Breast epithelium (tissue), 4 donors: ENCODE results near the gene MICALL2. TPM values are rescaled to one million over a fixed set of nuclear protein-coding genes. Genes with fewer than 3 reads are reported as not detected.
"Not testable (repeated sequence)": the region's sequence is repeated elsewhere in the genome, so short reads cannot be mapped to it uniquely, and the experiment has no call there.

Experiments
- DNase-seq, 2 donors: peaks; one replicate each; pipeline ENCODE4 v3.0.0-alpha.2; 2019; ENCODE audit warnings: low spot score in 2 of 2
- H3K27ac ChIP-seq, 2 donors: fragments of 200-600 bp; sonication (generic) in 1 of 2; one replicate each; pipeline ENCODE4 v1.5.1; 2016 to 2019; ENCODE audit warnings: mild to moderate bottlenecking in 1 of 2
- H3K27me3 ChIP-seq, 2 donors: fragments of 200-600 bp; sonication (generic) in 1 of 2; one replicate each; pipeline versions ENCODE4 v1.5.1 to v1.6.0; 2017 to 2019; ENCODE audit warnings: control low read depth in 1 of 2, mild to moderate bottlenecking in 1 of 2
- H3K36me3 ChIP-seq: fragments of 200-600 bp; one replicate; pipeline ENCODE4 v1.5.1; 2019
- H3K4me1 ChIP-seq, 2 donors: fragments of 200-600 bp; sonication (generic); one replicate each; pipeline ENCODE4 v1.5.1; 2016 to 2019; ENCODE audit warnings: control low read depth in 1 of 2
- H3K4me3 ChIP-seq, 3 donors: fragments of 200-600 bp; sonication (generic); 1 replicate in 2 of 3; 2 replicates in 1 of 3; pipeline ENCODE4 v1.5.1; 2016 to 2019; ENCODE audit warnings: mild to moderate bottlenecking in 3 of 3, moderate library complexity in 2 of 3
- H3K9me3 ChIP-seq, 2 donors: fragments of 200-600 bp; sonication (generic) in 1 of 2; one replicate each; pipeline ENCODE4 v1.5.1; 2016 to 2019; ENCODE audit warnings: control low read depth in 1 of 2
- CTCF ChIP-seq, 3 donors: fragments of 450-650 bp; IDR thresholded peaks; one replicate each; pipeline ENCODE4 v1.5.1; 2016 to 2017; ENCODE audit warnings: antibody characterized with exemption in 3 of 3, mild to moderate bottlenecking in 3 of 3, moderate library complexity in 3 of 3
- POLR2A ChIP-seq: fragments of 450-650 bp; IDR thresholded peaks from one replicate; pipeline ENCODE4 v1.6.1; 2016; ENCODE audit warnings: antibody characterized with exemption, mild to moderate bottlenecking, moderate library complexity
- POLR2AphosphoS5 ChIP-seq, 3 donors: sonication (generic); formaldehyde crosslinking; IDR thresholded peaks; one replicate each; pipeline ENCODE4 v1.6.1; 2017; ENCODE audit warnings: antibody characterized with exemption in 3 of 3
- intact Hi-C: fragments of 100-400 bp; cut with DNase I; formaldehyde crosslinking; loops from one replicate; pipeline ENCODE4 v1.15.1; 2023; ENCODE audit warnings: low total_unique reads
- total RNA-seq, 3 donors: library from RNA; depleted of rRNA; stranded (reverse); fragments of >200 nt; gene quantifications; one replicate each; pipeline ENCODE4 v1.1.0, GENCODE V29; 2016

MICALL2 gene
- total RNA-seq, 3 donors from 2014 or later, result 4.0 to 20.0 (median 15.8) TPM

GRCh38 chr7:1448958-1449357, 10.3 kb downstream of the MICALL2 start:
- no peak for DNase-seq
- Histone ChIP-seq H3K4me3 (no peak overlapping the region), H3K27ac (no peak overlapping the region), H3K27me3 (no peaks in the 10 kb centered on the region), H3K4me1 (no peaks in the 10 kb centered on the region), H3K36me3 (no peaks in the 10 kb centered on the region), H3K9me3 (no peaks in the 10 kb centered on the region)
- intact Hi-C loops, result no loop called here
- TF ChIP-seq CTCF (IDR thresholded peaks at IDR 0.05), result no peak

- Histone ChIP-seq H3K9me3 (no peaks in the 10 kb centered on the region), H3K4me1 (no peaks in the 10 kb centered on the region), H3K27ac (peak overlapping the region in 1 of 2 donors; percentile 32), H3K4me3 (no peak overlapping the region), H3K36me3 (no peaks in the 10 kb centered on the region), H3K27me3 (no peaks in the 10 kb centered on the region)
- TF ChIP-seq POLR2A (no peak), POLR2AphosphoS5 (IDR thresholded peaks at IDR 0.05) (no peak), CTCF (IDR thresholded peaks at IDR 0.05) (no peak)
- intact Hi-C loops, result no loop called here
- DNase-seq, result no peak
These were observed 11.6 kb downstream of the MICALL2 start for GRCh38 chr7:1447551-1448244.

- no peaks in the 10 kb centered on the region for H3K9me3 ChIP-seq
- H3K4me3 ChIP-seq, result no peak overlapping the region
- intact Hi-C loops, result no loop called here
- no peaks in the 10 kb centered on the region for H3K27me3 ChIP-seq
- TF ChIP-seq CTCF (IDR thresholded peaks at IDR 0.05) (no peak), POLR2A (no peak), POLR2AphosphoS5 (IDR thresholded peaks at IDR 0.05) (no peak)
- H3K36me3 ChIP-seq, result no peaks in the 10 kb centered on the region
- peak overlapping the region in 1 of 2 donors; percentile 32 for H3K27ac ChIP-seq
- no peaks in the 10 kb centered on the region for H3K4me1 ChIP-seq
- DNase-seq, result no peak
These were observed 12.2 kb downstream of the MICALL2 start for GRCh38 chr7:1447112-1447511.

- no peak overlapping the region for H3K4me3 ChIP-seq
- no peaks in the 10 kb centered on the region for H3K4me1 ChIP-seq
These were observed 12.6 kb downstream of the MICALL2 start for GRCh38 chr7:1446620-1447032.

GRCh38 chr7:1446026-1446425, 13.2 kb downstream of the MICALL2 start:
- intact Hi-C loops, H3K9me3 ChIP-seq, H3K27me3 ChIP-seq, H3K4me3 ChIP-seq, H3K4me1 ChIP-seq, DNase-seq, H3K36me3 ChIP-seq, H3K27ac ChIP-seq: not testable (repeated sequence)

More at GRCh38 chr7:1446620-1447032, 12.6 kb downstream of the MICALL2 start:
- no peak for DNase-seq
- H3K36me3 ChIP-seq, result no peaks in the 10 kb centered on the region
- no peak overlapping the region for H3K27ac ChIP-seq
- intact Hi-C loops, result no loop called here
- H3K9me3 ChIP-seq, result no peaks in the 10 kb centered on the region
- TF ChIP-seq POLR2A, result no peak
- TF ChIP-seq POLR2AphosphoS5 (IDR thresholded peaks at IDR 0.05), result no peak
- no peak for TF ChIP-seq CTCF (IDR thresholded peaks at IDR 0.05)
- no peaks in the 10 kb centered on the region for H3K27me3 ChIP-seq
